Peyer's patch (tissue), 4 donors: ENCODE results near the gene GRIK4.

Experiments
- POLR2A ChIP-seq, 2 donors: fragments of 450-650 bp; IDR thresholded peaks; one replicate each; pipeline ENCODE4 v1.5.1; 2017; ENCODE audit warnings: antibody characterized with exemption in 2 of 2, mild to moderate bottlenecking in 2 of 2, moderate library complexity in 2 of 2
- TF ChIP-seq, protein P1 (sequence below), 6 experiments: fragments of 450-650 bp in 4 of 6; fragments of 200-600 bp in 2 of 6; sonication (generic) in 1 of 6; IDR thresholded peaks; one replicate each; pipeline ENCODE4 v1.5.1; 2017 to 2019; ENCODE audit warnings: antibody characterized with exemption in 6 of 6, mild to moderate bottlenecking in 3 of 6, moderate library complexity in 1 of 6

DNA sequence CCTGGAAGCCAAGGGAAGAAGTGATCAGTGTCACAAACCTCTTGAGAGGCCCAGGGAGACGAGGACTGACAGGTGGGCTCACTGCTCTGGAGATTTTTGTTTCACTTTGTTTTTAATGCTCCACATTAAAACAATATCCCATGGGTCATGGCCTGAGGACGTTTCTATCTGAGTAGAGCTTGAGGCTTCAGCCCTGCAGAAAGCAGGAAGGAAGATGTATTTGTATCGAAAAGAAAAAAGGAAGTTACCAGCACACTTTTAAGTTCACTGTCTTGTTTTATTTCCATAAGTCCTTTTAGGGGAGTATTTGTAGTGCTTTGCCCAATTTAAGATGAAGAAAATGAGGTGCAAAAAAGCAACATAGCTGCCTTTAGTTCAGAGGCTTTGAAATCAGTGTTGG, 191.1 kb downstream of the GRIK4 start:
- TF ChIP-seq, protein P1, sequence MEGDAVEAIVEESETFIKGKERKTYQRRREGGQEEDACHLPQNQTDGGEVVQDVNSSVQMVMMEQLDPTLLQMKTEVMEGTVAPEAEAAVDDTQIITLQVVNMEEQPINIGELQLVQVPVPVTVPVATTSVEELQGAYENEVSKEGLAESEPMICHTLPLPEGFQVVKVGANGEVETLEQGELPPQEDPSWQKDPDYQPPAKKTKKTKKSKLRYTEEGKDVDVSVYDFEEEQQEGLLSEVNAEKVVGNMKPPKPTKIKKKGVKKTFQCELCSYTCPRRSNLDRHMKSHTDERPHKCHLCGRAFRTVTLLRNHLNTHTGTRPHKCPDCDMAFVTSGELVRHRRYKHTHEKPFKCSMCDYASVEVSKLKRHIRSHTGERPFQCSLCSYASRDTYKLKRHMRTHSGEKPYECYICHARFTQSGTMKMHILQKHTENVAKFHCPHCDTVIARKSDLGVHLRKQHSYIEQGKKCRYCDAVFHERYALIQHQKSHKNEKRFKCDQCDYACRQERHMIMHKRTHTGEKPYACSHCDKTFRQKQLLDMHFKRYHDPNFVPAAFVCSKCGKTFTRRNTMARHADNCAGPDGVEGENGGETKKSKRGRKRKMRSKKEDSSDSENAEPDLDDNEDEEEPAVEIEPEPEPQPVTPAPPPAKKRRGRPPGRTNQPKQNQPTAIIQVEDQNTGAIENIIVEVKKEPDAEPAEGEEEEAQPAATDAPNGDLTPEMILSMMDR (IDR thresholded peaks at IDR 0.05), result no peak
- no peak for TF ChIP-seq POLR2A (IDR thresholded peaks at IDR 0.05)
